Lower leg skin (tissue), 3 donors: Measurements from ENCODE around the gene ADAM10.

Experiments
- CTCF ChIP-seq, 3 donors: fragments of 450-650 bp; IDR thresholded peaks; one replicate each; pipeline ENCODE4 v1.5.1; 2016; ENCODE audit warnings: antibody characterized with exemption in 3 of 3, mild to moderate bottlenecking in 3 of 3, moderate library complexity in 2 of 3
- POLR2A ChIP-seq, 2 donors: fragments of 450-650 bp; IDR thresholded peaks; one replicate each; pipeline ENCODE4 v1.6.1; 2016 to 2017; ENCODE audit warnings: antibody characterized with exemption in 2 of 2, mild to moderate bottlenecking in 1 of 2, moderate library complexity in 1 of 2

DNA sequence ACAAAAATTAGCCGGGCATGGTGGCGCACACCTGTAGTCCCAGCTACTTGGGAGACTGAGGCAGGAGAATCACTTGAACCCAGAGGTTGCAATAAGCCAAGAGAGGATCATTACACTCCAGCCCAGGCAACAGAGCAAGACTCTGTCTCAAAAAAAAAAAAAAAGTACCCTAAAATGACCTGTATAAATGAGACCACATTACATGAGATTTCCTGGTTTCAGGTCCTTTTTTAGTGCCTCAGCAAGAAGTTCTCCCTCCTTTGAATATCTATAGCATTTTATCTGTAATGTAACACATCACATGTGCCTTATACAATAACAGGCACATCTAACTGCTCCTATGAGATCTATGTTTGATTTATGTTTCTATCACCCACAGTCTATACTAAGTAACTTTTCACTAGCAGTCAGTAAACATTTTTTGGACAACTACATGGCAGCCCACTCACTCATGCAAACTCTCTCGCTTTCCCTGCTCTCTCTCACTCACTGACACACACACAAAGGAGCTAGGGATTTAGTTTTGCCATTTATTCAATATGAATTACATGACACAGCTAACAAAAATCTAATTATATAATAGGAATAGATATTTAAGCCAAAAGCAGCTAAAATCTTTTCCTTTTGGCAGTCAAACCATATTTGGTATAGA is 34.1 kb downstream of the ADAM10 start:
- TF ChIP-seq CTCF (IDR thresholded peaks at IDR 0.05): no peak
- no peak for TF ChIP-seq POLR2A (IDR thresholded peaks at IDR 0.05)
